AG04449 (cell line): ENCODE results near the gene SYT17.

Experiments
- CTCF ChIA-PET: fragments of 350-600 bp; formaldehyde crosslinking; extraction: SDS; loops from one replicate; lab custom pipeline; 2021; ENCODE audit warnings: antibody characterized with exemption; lab: Yijun Ruan, JAX
- POLR2A ChIA-PET: fragments of 400-600, 350-600 bp; formaldehyde crosslinking; extraction: SDS; loops from one replicate; lab custom pipeline; 2020; ENCODE audit warnings: antibody characterized with exemption, inconsistent platforms; lab: Yijun Ruan, JAX
- DNase-seq: peaks from one replicate; pipeline ENCODE4 v3.0.0-alpha.2; 2010; ENCODE audit warnings: low read depth, low spot score
- H3K4me3 ChIP-seq: 2 replicates; pipeline ENCODE4 v1.5.1; 2011; ENCODE audit warnings: low read depth, mild to moderate bottlenecking, control low read depth, low read length
- CTCF ChIP-seq: IDR thresholded peaks from one replicate; pipeline ENCODE4 v1.5.1; 2011; ENCODE audit warnings: mild to moderate bottlenecking, moderate library complexity, low read length, control low read depth, inconsistent platforms; ENCODE audit not compliant: insufficient read depth; ENCODE audit errors: missing control alignments

Gene SYT17

GRCh38 chr16:19236561-19237209, 68.6 kb downstream of the SYT17 start:
- DNase-seq, result no peak
- ChIA-PET POLR2A (no interaction called here), CTCF (no interaction called here)
- H3K4me3 ChIP-seq, result no peak overlapping the region
- no peak for TF ChIP-seq CTCF

- CTCF ChIA-PET, result no interaction called here
- no peak overlapping the region for H3K4me3 ChIP-seq
- POLR2A ChIA-PET, result no interaction called here
- TF ChIP-seq CTCF, result no peak
- DNase-seq, result no peak
Measured at GRCh38 chr16:19238406-19238805, 70.4 kb downstream of the SYT17 start.

GRCh38 chr16:19239511-19240155, 71.6 kb downstream of the SYT17 start:
- TF ChIP-seq CTCF, result no peak
- no peak for DNase-seq
- ChIA-PET POLR2A (no interaction called here), CTCF (interaction anchor here (1.6 kb wide), 1 partner anchor 153 kb away, joined by 4 read pairs; no protein-coding TSS in a partner anchor)
- H3K4me3 ChIP-seq, result no peak overlapping the region

- CTCF ChIA-PET, result interaction anchor here (1.6 kb wide), 1 partner anchor 154 kb away, joined by 4 read pairs; no protein-coding TSS in a partner anchor
- H3K4me3 ChIP-seq, result no peak overlapping the region
- TF ChIP-seq CTCF, result no peak
- POLR2A ChIA-PET, result no interaction called here
- no peak for DNase-seq
Measured at GRCh38 chr16:19240494-19240893, 72.5 kb downstream of the SYT17 start.

GRCh38 chr16:19241512-19241911, 73.5 kb downstream of the SYT17 start:
- no peak for TF ChIP-seq CTCF
- H3K4me3 ChIP-seq, result no peak overlapping the region
- CTCF ChIA-PET, result no interaction called here
- POLR2A ChIA-PET, result no interaction called here
- no peak for DNase-seq

- no peak for TF ChIP-seq CTCF
- ChIA-PET POLR2A (no interaction called here), CTCF (no interaction called here)
- no peak overlapping the region for H3K4me3 ChIP-seq
- no peak for DNase-seq
Measured at GRCh38 chr16:19242186-19242585, 74.1 kb downstream of the SYT17 start.
